GM21447 (cell line): ENCODE measurements around the gene CH25H.
"Not testable (repeated sequence)": the region's sequence is repeated elsewhere in the genome, so short reads cannot be mapped to it uniquely, and the experiment has no call there.

Experiments used
- ATAC-seq: cut with Tn5 transposase; IDR thresholded peaks from one replicate; pipeline ENCODE4 v1.9.1; 2021; ENCODE audit not compliant: unreplicated experiment

Gene CH25H, protein sequence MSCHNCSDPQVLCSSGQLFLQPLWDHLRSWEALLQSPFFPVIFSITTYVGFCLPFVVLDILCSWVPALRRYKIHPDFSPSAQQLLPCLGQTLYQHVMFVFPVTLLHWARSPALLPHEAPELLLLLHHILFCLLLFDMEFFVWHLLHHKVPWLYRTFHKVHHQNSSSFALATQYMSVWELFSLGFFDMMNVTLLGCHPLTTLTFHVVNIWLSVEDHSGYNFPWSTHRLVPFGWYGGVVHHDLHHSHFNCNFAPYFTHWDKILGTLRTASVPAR

DNA sequence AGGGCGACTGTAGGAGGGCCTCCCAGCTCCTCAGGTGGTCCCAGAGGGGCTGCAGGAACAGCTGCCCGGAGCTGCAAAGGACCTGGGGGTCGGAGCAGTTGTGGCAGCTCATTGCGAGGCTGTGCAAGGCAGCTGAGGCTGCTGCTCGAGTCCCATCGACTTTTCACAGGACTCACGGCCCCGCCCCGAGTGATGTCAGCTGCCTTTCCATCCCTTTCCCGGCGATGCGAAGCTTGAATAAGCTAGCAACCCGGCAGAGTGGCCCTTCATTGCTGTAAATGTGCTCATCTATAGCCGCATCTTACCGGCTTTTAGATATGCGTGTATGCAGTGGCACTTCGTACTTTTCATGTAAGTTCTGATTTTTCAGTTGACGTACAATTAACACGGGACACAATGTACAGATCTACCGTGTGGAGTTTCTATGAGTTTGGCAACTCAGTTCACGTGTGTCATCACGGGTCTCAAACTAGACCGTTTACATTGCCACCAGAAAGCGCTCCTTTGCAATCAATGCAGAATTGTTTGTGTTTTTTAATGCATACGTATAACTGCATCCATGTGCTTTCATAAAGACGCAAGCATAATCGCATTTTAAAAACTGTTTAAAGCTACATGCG, at the start of gene CH25H:
Gene CH25H (minus strand): TSS at position 137 of the 620 bp plus-strand sequence. CDS start 25 bp downstream, at position 112.
- ATAC-seq = no peak

DNA sequence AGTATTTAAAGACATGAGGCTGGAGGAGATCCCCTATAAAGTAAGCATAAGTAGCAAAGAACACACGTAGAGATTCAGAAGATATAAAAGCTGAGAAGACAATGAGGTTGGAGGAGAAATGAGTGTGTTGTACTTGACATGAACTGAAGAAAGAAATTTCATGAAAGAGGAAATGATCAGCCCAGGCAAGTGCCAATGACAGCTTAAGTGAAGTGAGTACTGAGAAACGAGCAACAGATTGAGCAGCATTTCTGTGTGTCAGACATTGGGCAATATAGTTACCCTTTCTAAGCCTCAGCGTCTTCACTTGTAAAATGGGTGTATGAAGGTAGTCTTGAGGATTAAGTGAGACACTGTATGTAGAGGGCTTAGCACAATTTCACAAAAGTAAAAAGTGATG, 49.2 kb upstream of the CH25H start:
- no peak for ATAC-seq

DNA sequence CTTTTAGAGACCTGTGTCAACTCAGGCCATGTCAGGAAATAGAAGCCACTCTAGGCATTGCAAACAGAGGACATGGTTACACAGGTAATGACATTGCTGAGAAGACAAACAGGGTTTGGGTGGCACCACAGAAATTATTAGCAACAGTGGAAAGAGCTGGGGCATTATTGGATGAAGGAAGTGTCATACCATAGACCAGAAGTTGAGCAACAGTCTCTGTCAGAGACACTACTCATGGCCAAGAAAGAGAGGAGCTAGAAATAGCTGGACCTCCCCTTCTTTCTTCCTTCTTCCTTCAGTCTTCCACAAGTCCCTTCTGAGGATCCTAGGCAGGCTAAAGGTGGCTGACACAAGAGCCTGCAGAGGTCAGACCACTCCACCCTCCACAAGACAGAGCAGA, 48.7 kb upstream of the CH25H start:
- ATAC-seq = no peak

DNA sequence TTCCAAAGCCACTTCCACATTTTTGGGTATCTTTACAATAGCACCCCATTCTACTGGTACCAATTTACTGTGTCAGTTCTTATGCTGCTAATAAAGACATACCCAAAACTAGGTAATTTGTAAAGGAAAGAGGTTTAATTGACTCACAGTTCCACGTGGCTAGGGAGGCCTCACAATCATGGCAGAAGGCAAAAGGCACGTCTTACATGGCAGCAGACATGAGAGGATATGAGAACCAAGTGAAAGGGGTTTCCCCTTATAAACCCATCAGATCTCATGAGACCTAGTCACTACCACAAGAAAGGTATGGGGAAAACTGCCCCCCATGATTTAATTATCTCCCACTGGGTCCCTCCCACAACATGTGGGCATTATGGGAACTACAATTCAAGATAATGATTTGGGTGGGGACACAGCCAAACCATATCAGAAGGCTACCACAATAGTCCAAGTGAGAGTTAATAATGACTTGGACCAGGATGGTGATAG, 48.0 kb upstream of the CH25H start:
- not testable (repeated sequence) for ATAC-seq

DNA sequence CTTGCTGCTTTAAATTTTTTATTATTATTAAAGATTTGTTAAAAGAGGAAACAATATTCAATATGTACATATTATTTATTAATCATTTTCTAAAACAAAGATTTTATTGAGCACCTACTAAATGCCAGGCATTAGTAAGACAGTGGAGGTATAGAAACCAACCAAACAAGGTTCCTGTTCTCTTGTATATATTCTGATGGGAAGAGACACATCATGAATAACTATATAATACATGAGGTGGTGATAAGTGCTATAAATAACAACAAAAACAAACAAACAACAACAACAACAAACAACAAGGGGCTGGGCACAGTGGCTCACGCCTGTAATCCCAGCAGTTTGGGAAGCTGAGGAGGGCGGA, 45.1 kb upstream of the CH25H start:
- ATAC-seq = no peak

DNA sequence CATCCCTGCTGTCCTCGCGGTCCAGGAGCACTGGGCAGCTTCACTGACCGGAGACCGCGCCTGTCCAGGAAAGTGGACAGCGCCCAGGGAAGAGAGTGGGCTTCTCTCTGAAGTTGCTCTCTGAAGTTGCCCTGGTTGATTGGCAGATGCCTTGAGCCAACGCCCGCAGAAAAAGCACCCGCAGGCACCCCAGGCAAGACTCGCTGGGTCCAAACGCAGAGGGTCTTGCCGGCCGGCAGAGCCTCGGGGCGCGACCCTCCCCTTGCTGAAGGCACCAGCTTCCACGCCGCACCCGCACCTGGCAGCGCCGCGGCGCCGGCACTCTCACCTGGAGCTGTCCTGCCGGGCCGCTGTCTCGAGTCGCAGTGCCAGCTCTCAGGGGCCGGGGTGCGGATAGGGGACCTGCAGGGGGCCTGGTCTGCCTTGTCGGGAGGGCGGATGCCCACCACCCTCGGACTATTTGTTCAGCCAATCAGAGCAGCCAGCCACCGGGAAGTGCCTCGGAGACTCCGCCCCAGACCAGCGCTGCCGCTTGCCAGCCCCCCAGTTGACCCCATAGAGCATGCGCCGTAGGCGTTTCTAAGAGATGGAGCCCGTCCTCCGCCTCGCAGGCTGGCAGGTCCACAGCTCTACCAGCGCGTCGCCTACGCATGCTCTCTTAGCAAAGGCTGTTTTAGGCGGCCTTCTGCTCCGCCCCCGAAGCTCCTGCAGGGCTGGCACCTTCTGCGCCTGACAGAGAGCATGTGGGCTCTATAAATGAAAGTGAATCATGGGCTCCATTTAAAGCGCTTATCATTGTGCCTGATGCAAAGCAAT, 44.5 kb upstream of the CH25H start, which contains the start of gene LIPA:
Gene LIPA (minus strand): TSS at position 367 of the 816 bp plus-strand sequence. CDS start 4,127 bp downstream, outside the sequence.
- peak; percentile 96 for ATAC-seq

DNA sequence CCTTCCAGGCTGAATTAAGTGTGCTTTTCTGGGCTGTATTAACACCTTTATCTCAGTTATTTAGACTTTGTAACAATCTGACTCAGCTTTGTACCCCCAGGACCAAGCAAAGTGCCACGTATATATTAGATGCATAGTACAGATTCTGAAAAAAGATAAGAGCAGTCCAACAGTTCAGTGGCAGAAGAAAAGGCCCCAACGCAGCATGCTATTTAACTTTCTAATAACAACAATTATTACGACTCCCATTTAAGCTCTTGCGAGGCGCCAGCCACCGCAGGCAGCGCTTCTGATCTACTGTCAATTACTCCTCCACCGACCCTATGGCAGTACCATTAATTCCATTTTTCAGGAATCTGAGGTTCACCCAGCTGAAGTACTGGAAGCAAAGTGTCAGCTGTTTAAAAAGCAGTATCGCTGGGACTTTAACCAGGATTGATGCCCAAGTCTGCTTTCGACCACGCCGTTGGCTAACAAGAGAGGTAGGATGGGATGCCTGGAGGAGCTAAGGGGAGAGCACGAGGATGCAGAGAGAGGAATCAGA, 43.8 kb upstream of the CH25H start:
- ATAC-seq = no peak

DNA sequence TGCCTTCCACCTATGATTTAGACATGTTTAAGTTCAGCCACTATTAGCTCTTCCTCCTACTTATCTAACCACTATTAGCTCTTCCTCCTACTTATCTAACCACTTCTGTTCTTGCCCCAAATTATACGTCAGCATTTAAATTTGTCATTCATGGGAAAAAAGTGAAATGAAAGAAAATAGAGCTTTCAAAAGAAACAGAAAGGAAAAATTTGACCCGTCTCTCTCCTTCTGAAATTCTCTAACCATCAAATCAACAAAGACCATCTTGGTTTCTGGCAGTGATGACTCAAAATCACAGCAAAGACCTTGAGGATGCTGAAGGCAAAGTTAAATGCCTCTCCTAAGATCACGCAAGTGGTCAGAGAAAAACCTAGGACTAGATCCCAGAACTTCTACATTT, 41.9 kb upstream of the CH25H start:
- no peak for ATAC-seq

DNA sequence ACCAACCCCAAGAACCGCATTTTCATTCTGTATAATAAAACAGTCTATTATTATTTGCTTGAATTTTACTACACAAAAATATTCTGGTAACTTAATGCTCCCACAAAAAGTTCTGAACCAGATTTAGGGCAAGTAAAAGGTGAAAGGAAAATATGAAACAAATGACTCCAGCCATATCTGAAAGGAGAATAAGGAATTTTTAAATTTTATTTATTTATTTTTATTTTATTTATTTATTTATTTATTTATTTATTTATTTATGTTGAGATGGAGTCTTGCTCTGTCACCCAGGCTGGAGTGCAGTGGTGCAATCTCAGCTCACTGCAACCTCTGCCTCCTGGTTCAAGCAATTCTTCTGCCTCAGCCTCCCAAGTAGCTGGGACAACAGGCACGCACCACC, 40.5 kb upstream of the CH25H start:
- ATAC-seq = not testable (repeated sequence)

DNA sequence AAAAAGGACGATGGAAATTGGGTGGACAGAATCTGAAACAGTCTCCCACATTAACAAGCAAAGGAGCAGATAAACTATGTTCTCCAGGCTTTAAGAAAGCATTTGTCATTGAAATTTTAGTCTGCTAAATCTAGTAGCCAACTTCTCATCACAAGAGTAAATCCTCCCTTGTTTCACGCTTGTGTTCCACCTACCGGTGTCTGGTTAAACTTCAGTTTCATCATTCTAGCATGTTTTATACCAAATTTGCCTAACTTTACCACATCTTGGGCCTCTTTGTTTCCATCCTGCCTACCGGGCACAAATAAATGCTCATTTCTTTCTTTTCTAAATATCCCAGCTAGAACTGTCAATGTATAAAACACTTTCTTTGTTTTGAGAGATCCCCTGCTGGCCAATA, 38.7 kb upstream of the CH25H start:
- peak; percentile 31 for ATAC-seq

DNA sequence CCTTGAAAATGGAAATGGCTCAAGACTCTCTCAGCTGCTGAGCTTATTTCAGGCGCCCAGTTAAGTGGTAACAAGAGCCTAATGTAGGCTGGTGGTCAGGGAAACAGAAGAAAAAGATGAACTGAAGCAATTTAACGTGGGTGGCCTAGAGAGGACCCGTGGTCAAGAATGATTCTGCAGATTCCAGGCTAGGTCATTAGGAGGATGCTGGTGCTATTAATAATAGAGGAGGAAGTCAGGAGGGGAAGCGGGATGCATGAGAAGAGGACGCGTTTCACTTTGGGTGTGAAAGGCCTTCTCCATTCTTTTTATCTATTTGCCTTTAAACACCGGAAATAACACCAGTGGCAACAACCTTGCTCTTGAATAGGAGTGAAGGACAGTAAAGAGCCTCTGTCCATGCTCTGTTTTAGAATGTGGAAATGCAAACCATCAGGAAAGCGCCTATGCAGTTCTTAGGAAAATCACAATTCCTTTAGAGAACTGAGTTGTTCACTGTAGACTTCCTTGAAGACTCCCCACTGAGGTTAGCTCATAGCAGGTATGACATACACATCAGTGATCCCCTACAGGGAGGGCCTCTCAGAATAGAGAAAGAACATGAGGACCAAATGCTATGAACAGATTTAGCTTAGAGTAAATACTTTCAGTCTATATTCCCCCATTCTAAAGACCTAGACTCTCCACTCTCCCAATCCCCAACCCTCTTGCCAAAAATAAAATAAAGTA, 35.9 kb upstream of the CH25H start:
- ATAC-seq = no peak

DNA sequence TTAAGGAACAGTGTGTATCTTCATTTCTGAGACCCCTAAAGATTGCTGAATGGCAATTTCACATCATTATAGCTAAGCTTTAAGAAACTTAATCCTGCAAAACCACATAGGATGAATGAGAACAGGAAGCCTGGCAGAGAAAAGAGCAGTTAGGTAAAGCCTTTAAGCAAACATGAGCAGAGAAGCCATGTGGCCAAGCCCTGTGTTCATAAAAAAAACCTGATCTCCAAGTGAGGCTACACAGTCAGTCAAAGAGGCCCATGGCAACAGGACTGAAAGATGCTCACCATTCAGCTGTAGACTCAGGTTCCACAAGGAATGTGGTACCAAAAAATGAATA, 35.2 kb upstream of the CH25H start:
- ATAC-seq = no peak

DNA sequence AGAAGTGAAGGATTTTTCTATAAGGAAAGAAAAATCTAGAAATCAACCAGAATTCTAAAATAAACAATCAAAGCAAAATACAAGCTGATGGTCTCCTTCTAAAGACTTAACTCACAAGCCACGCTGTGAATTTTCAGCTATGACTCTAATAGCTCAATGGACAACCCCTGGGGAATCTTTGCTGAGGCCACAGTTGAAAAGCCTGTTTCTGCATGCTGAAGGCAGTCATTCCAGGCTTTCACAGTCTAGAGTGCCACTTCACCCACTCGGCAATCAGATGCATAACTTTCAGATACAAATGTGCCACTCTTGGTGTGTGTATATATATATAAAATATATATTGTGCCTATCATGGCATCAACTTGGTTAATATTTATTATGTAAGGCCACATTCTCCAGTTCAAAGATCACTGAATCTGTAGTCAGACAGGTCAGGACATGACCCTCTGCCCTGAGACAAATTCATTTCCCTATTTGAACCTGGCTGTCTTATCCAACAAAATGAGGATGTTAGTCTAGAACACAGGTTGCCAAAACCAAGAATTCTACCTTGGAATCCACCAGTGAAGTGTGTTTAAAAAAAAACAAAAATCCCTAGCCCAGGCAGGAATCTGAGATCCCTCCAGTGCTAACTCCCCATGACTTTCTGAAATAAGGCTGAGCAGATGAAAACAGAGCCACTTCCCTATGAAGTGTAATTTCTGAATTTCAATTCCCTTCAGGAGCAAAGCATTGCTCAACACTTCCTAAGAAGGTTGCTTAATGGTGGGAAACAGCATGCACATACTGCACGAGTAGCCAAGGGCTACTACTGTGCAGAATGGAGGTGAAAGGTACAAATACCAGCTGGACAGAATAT, 34.6 kb upstream of the CH25H start:
- no peak for ATAC-seq

DNA sequence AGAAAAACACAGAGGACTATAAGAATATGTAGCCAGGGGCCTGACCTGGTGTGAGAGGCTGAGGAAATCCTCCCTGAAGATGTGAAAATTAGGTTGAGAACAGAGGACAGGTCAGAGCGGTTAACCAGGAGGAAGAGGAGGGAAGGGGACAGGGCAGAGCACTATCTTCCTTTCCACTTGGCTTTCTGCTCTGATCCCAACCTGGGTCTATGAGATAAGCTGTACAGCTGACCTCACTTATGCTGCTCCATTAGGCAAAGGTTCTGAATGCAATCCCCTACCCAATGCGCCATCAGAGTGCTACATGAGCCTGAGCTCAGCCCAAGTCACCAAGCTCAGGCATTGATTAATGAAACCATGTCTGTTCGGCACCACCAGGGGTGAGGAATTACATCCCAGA, 33.9 kb upstream of the CH25H start:
- ATAC-seq = no peak

DNA sequence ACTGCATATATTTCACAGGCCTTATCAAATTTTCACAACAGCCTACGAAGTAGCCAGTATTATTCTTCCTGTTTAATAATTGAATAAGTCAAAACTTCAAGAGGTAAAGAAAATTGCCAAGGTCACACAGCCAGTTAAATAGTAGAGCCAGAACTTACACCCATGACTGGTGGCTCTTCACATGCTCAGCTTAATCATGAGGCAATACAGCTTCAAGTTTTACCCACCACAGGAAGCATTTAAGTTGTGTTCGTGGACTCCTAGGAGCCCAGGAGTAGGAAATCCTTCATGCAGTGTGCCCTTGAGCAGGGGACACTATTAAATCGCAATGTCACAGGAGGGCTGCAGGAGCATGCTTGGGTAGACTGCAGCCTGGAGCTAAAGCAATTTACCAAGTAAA, 33.4 kb upstream of the CH25H start:
- ATAC-seq = no peak

DNA sequence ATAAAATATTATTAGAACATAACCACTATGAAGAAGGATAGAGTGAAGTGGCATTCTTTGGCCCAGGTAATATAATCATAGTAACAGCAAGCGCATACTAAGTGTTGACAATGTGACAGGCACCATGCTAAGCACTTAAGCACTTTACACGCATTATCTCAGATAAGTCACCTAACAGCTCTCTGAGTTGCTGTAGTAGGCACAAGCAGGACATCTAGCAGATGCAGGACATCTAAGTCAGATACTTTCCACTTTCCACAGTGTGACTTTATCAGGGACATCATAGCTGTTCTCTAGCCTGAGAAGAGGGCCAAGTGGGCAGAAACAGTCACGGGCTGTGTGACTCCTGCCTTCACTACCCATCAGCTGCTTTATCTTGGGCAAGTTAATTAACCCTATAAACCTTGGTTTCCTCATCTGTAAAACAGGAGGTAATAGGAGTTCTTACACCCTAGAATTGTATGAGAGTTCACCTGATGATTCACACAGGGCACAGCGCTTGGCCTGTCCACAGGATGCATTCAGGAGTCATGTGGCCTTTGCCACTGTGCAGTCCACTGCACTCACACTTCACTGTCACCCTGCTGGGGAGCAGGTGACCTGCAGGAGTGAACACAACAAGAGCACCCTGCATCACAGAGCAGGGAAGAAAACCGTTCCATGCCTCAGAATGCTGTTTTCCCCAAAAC, 32.0 kb upstream of the CH25H start:
- no peak for ATAC-seq

DNA sequence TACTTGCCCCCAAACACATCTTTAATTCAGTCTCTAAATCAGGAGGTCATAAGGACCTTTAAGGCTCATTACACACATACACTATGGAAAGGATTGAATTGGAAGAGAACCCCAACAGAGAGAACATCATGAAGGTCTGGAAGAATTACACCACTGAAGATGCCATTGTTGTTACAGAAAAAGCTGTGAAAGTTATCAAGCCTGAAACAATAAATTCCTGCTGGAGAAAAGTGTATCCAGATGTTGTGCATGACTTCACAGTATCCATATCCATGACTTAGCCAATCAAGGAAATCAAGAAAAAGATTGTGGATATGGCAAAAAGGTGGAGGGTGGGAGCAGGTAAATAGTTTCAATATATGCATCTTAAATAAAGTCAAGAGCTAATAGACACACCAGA, 30.7 kb upstream of the CH25H start:
- no peak for ATAC-seq

DNA sequence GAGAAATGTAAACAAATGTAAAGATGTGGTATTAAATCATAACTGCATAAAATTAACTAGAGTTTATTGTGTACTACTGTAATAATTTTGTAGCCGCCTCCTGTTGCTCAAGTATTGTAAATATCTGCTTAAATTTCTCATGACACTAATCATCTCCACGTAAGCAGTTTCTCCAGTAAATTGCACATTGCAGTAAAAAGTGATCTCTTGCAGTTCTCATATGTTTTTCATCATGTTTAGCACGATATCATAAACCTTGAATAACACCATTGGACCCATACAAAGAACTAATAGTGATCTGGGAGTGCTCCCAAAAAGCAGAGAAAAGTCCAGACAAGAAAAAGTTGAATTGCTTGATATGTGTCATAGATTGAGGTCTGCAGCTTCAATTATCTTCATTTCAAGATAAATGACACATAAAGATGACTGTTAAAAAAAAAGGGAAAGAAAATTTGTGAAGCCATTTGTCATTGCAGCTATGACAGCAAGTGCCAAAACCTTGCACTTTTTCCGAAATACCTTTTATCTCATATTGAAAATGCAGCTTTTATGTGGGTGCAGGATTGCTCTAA, 29.2 kb upstream of the CH25H start:
- no peak for ATAC-seq
